Measurements from ENCODE around the gene TAGLN2.
"Not testable (repeated sequence)": the region's sequence is repeated elsewhere in the genome, so short reads cannot be mapped to it uniquely, and the experiment has no call there.

TAGLN2 gene

GRCh38 chr1:159899634-159900033 is 25.7 kb downstream of the TAGLN2 start:
- not testable (repeated sequence) for DNase-seq (ENCODE audit: low read depth)

GRCh38 chr1:159898527-159898926 is 26.8 kb downstream of the TAGLN2 start:
- no peak for DNase-seq (ENCODE audit: low read depth)

- DNase-seq (ENCODE audit: low read depth), result no peak
These were observed 27.3 kb downstream of the TAGLN2 start for GRCh38 chr1:159897962-159898361.

- no peak for DNase-seq (ENCODE audit: low read depth)
These were observed 28.8 kb downstream of the TAGLN2 start for GRCh38 chr1:159896546-159896930.

GRCh38 chr1:159895836-159896545 is 29.3 kb downstream of the TAGLN2 start:
- no peak for DNase-seq (ENCODE audit: low read depth)

- DNase-seq (ENCODE audit: low read depth), result no peak
These were observed 30.0 kb downstream of the TAGLN2 start for GRCh38 chr1:159895286-159895685.

DNA sequence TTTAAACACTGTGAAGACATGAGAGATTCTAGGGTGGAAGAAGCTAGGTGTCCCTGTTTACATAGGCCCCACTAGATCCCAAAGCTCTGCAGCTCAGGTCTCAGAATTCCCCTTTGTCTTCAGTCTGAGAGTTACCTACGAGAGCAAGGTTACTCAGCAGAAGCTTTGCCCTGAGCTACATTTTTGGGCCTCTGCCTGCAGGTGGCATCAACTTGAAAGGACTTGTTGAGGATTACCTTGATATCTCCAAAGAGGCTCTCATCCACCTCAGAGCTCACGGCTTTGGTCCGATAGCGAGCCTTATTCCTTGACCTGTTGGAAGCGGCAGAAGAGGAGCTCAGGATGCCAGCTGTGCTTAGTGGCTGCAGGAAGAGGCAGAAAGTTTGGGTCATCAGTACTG is 32.4 kb downstream of the TAGLN2 start:
- no peak for DNase-seq (ENCODE audit: low read depth)

GRCh38 chr1:159891275-159892157 is 33.8 kb downstream of the TAGLN2 start:
- DNase-seq (ENCODE audit: low read depth), result peak; percentile 33

- DNase-seq (ENCODE audit: low read depth), result no peak
These were observed 34.9 kb downstream of the TAGLN2 start for GRCh38 chr1:159890390-159890789.

GRCh38 chr1:159889821-159890252 is 35.5 kb downstream of the TAGLN2 start:
- no peak for DNase-seq (ENCODE audit: low read depth)

- no peak for DNase-seq (ENCODE audit: low read depth)
These were observed 36.1 kb downstream of the TAGLN2 start for GRCh38 chr1:159889202-159889601.

DNA sequence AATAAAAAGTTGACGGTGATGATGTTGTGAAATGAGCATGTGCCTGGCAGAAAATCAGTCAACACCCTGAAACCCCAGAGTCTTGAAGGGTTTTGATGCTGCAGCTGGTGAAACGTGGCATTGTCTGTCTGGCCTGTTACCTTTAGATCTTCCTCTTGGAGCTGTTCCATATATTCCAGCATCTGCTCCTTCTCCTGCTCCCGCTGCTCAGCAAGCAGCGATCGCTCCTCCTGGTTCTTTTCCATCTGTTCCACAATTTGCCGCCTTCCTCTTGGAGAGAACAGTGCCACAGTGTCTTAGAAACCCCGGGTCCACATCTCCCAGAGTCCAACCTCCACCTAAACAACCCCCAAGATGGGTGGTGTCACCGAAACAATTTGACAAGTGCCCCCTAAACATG is 41.0 kb downstream of the TAGLN2 start:
- no peak for DNase-seq (ENCODE audit: low read depth)

DNA sequence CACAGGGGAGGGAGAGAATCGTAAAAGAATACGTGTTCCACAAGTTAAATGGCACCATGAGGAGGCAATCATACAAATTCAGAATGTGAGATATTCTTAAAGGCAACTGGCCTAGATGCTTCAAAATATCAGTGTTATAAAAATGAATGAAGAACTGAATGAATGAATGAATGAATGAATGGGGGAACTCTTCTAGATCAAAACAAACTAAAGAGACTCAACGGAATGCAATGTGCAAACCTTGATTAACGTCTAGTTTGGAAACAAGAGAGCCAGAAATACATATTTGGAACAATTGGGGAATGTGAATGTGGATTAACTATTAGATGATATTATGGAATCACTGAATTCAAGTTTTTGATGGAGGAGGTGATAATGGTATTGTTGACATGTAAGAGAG is 42.2 kb downstream of the TAGLN2 start:
- no peak for DNase-seq (ENCODE audit: low read depth)

DNA sequence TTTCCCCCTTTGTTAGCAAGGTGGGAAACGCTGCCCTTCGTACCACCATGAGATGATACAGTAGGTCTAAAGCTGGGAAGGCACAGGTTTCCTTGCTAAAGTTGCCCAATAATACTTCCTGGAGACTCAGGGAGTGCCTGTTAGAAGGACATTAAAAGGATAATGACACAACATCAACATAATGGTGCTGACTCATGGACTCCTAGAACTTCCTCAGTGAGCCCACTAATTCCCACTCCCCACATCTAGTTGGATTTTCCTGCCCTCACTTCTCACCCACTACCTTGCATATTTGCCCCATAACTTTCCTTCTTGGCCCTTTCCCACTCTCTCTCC is 42.8 kb downstream of the TAGLN2 start:
- DNase-seq (ENCODE audit: low read depth), result no peak

GRCh38 chr1:159881622-159882526 is 43.4 kb downstream of the TAGLN2 start:
- no peak for DNase-seq (ENCODE audit: low read depth)

DNA sequence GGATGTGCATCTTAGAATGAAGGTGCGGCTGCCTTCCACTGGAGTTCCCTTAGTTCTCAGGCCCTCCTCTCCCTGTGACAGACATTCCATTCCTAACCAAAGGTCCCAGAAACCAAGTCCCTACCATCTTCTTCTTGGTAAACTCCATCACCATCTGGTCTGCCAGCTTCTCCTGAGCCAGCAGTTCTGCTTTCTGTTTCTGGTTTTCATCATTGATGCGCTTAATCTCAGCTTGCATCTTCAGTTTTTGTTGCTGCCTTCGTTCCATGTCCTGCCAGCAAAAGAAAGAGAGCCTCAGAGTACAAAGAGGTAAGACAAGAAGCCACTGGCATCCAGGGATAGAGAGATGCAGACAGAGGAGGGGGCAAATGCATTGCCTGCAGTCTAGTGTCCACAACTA is 44.9 kb downstream of the TAGLN2 start:
- DNase-seq (ENCODE audit: low read depth), result no peak

GRCh38 chr1:159879977-159880376 is 45.3 kb downstream of the TAGLN2 start:
- DNase-seq (ENCODE audit: low read depth), result no peak

DNA sequence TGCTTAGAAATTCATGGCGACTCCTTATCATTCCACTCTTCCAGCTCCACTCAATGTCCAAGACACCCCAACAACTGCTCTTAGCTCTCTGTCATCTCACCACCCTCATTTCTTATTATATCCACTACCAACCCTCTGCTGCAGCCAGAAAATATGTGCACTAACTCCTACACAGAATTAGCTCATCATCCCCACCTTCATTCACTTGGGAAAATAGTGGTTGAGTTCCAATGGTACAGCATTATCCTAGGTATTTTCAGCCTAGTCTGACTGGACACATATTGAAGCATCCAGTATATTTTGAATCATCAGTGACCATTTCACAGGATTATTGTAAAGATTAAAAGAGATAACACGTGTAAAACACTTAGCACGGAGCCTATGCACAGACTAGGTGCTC is 46.2 kb downstream of the TAGLN2 start:
- DNase-seq (ENCODE audit: low read depth), result no peak

DNA sequence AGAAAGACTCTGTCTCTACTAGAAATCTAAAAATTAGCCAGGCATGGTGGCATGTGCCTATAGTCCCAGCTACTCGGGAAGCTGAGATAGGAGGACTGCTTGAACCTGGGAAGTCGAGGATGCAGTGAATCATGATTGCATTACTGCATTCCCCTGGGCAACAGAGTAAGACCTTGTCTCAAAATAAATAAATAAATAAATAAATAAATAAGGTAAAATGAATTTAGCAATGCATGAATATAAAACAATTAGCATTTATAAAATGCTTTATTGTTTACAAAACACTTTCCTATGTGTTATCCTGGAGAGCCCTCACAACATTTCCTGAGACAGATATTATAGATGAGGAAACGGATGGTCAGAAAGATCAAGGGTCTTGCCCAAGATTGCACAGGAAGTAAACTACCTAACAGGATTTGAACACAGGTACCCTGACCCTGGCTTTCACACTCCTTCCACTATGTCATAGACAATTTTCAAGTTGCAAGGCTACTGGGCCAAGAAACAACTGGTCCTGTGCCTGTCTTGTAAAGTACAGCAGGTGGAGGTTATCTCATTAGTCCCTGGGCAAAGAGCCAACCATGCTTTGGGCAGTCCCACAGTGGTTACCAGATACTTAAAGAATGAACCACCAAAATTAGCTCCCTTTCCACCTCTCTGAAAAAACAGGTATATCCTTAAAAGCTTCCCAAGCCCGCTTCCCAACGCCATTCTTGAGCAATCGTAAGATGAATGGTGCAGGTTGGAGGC is 47.4 kb downstream of the TAGLN2 start:
- DNase-seq (ENCODE audit: low read depth), result no peak

GRCh38 chr1:159873530-159874143 is 51.7 kb downstream of the TAGLN2 start:
- no peak for DNase-seq (ENCODE audit: low read depth)

GRCh38 chr1:159872891-159873290 is 52.4 kb downstream of the TAGLN2 start:
- no peak for DNase-seq (ENCODE audit: low read depth)
